NCI-H146 (cell line): ENCODE measurements around the gene PRDM15.
A peak's percentile ranks its signal among the peaks of the same experiment; 100 is the strongest.

Source experiments
- DNase-seq: peaks from one replicate; lab custom pipeline; 2025; lab: John Stamatoyannopoulos, UW

PRDM15 gene

GRCh38 chr21:41879190-41879998 is at the start of gene PRDM15:
Gene PRDM15, minus strand, starts transcription at chr21:41879344. Its CDS starts 18,981 bp downstream, at chr21:41860363.
- peak; percentile 72 for DNase-seq

GRCh38 chr21:41928621-41929220 is 49.6 kb upstream of the PRDM15 start:
- no peak for DNase-seq

- DNase-seq: no peak
These were observed 48.7 kb upstream of the PRDM15 start for GRCh38 chr21:41927727-41928409.

GRCh38 chr21:41926807-41927171 is 47.6 kb upstream of the PRDM15 start:
- DNase-seq: no peak

- DNase-seq: no peak
These were observed 47.1 kb upstream of the PRDM15 start for GRCh38 chr21:41926117-41926806.

- DNase-seq: no peak
These were observed 46.6 kb upstream of the PRDM15 start for GRCh38 chr21:41925767-41926116.

- DNase-seq: no peak
These were observed 45.2 kb upstream of the PRDM15 start for GRCh38 chr21:41924368-41924754.

- peak; percentile 39 for DNase-seq
These were observed 44.7 kb upstream of the PRDM15 start for GRCh38 chr21:41923631-41924367.

- DNase-seq: no peak
These were observed 44.0 kb upstream of the PRDM15 start for GRCh38 chr21:41923186-41923585.

GRCh38 chr21:41921021-41921420 is 41.9 kb upstream of the PRDM15 start:
- DNase-seq: no peak

- DNase-seq: no peak
These were observed 41.3 kb upstream of the PRDM15 start for GRCh38 chr21:41920476-41920875.

GRCh38 chr21:41919666-41920398 is 40.7 kb upstream of the PRDM15 start:
- no peak for DNase-seq

- no peak for DNase-seq
These were observed 39.6 kb upstream of the PRDM15 start for GRCh38 chr21:41918561-41919358.

- DNase-seq: no peak
These were observed 38.4 kb upstream of the PRDM15 start for GRCh38 chr21:41917531-41917930.

- no peak for DNase-seq
These were observed 37.8 kb upstream of the PRDM15 start for GRCh38 chr21:41916888-41917433.

GRCh38 chr21:41914965-41915364 is 35.8 kb upstream of the PRDM15 start:
- DNase-seq: no peak

- no peak for DNase-seq
These were observed 35.2 kb upstream of the PRDM15 start for GRCh38 chr21:41914358-41914757.

- no peak for DNase-seq
These were observed 34.1 kb upstream of the PRDM15 start for GRCh38 chr21:41913230-41913629.

- no peak for DNase-seq
These were observed 29.7 kb upstream of the PRDM15 start for GRCh38 chr21:41908829-41909228.
